NCI-H774 (cell line): ENCODE data around the gene NDUFB1.

Experiments
- DNase-seq: peaks from one replicate; lab custom pipeline; 2025; lab: John Stamatoyannopoulos, UW

Gene NDUFB1

GRCh38 chr14:92093320-92093719 lies 28.2 kb downstream of the NDUFB1 start:
- DNase-seq: no peak

DNA sequence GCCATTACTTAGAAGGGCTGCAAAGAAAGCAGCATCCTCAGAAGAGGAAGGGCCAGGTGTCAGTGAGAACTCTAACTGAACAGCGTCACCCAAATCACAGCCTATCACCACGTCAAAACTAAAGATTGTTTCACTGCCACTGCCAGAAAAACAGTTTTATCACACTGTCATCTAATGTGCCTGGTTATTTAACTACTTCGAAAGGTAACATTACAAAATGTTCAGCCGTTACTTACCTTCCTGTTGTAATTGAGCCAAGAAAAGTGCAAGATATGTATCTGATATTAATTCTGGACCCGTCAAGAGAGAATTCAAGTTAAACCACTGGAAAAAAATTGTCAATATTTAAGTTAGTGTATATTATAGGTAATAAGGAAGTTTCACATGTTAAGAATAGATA lies 33.0 kb downstream of the NDUFB1 start:
- no peak for DNase-seq

DNA sequence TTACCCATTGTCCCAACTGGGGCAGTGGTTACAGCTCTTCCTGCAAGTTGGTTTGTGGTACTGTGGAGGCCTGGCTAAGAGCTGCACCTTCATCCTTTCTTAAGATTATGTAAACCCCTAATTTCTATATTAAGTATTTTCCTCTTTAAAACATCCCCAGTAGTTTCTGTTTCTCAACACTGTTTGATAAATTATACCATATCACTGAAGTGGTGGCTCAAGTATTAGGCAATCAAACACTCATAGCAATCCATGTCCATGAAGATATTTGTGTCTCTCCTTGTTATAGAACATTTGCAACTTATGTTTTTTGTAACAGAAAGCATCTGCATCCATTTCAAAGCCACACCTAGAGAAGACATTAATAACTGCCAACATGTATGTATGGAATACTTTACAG lies 47.0 kb downstream of the NDUFB1 start:
- DNase-seq: no peak
